HG02970 (cell line): ENCODE data around the gene MRPS2.
"Not testable (repeated sequence)": the region's sequence is repeated elsewhere in the genome, so short reads cannot be mapped to it uniquely, and the experiment has no call there.

Experiments
- ATAC-seq: cut with Tn5 transposase; IDR thresholded peaks from one replicate; pipeline ENCODE4 v1.9.1; 2021; ENCODE audit warnings: mild to moderate bottlenecking, moderate library complexity, moderate number of reproducible peaks; ENCODE audit not compliant: unreplicated experiment, low FRiP score

The MRPS2 gene

GRCh38 chr9:135526730-135527571 is 26.5 kb downstream of the MRPS2 start:
- ATAC-seq, result no peak

- ATAC-seq, result not testable (repeated sequence)
Observed at GRCh38 chr9:135528842-135529435, 28.5 kb downstream of the MRPS2 start.

- ATAC-seq, result no peak
Observed at GRCh38 chr9:135530146-135530545, 29.7 kb downstream of the MRPS2 start.

GRCh38 chr9:135531096-135531495 is 30.6 kb downstream of the MRPS2 start:
- ATAC-seq, result no peak

- no peak for ATAC-seq
Observed at GRCh38 chr9:135533113-135533512, 32.6 kb downstream of the MRPS2 start.

- no peak for ATAC-seq
Observed at GRCh38 chr9:135533674-135534073, 33.2 kb downstream of the MRPS2 start.

- not testable (repeated sequence) for ATAC-seq
Observed at GRCh38 chr9:135534192-135534711, 33.8 kb downstream of the MRPS2 start.

GRCh38 chr9:135534826-135535225 is 34.3 kb downstream of the MRPS2 start:
- not testable (repeated sequence) for ATAC-seq

GRCh38 chr9:135535631-135536030 is 35.1 kb downstream of the MRPS2 start:
- ATAC-seq, result not testable (repeated sequence)

- no peak for ATAC-seq
Observed at GRCh38 chr9:135536216-135536615, 35.7 kb downstream of the MRPS2 start.

GRCh38 chr9:135543262-135543894 is 42.9 kb downstream of the MRPS2 start:
- ATAC-seq, result not testable (repeated sequence)

- no peak for ATAC-seq
Observed at GRCh38 chr9:135544981-135545635, 44.6 kb downstream of the MRPS2 start.

- not testable (repeated sequence) for ATAC-seq
Observed at GRCh38 chr9:135545646-135546176, 45.2 kb downstream of the MRPS2 start, which contains the start of gene OBP2A. TSS of gene OBP2A (plus strand) at chr9:135546126. CDS start at chr9:135546181, 55 bp downstream.

- not testable (repeated sequence) for ATAC-seq
Observed at GRCh38 chr9:135546792-135547617, 46.5 kb downstream of the MRPS2 start.

GRCh38 chr9:135547756-135548736 is 47.6 kb downstream of the MRPS2 start:
- ATAC-seq, result no peak

GRCh38 chr9:135549478-135550343 is 49.2 kb downstream of the MRPS2 start:
- not testable (repeated sequence) for ATAC-seq

GRCh38 chr9:135550344-135550918 is 49.9 kb downstream of the MRPS2 start:
- no peak for ATAC-seq
